Neural cell (in vitro differentiated cells): Measurements from ENCODE around the gene TOR1A.

Experiments used
- CTCF ChIP-seq: fragments of 450-650 bp; IDR thresholded peaks from 2 replicates; pipeline ENCODE4 v1.5.1; 2014; ENCODE audit warnings: antibody characterized with exemption, mild to moderate bottlenecking, moderate library complexity; ENCODE audit not compliant: poor library complexity, severe bottlenecking
- EP300 ChIP-seq: fragments of 450-650 bp; conservative IDR thresholded peaks from 2 replicates; pipeline ENCODE4 v1.6.1; 2014; ENCODE audit warnings: antibody characterized with exemption, mild to moderate bottlenecking, moderate library complexity; ENCODE audit not compliant: poor library complexity, severe bottlenecking
- EZH2 ChIP-seq: fragments of 200-600, 300-800 bp; shearing (Covaris generic), sonication (generic); IDR thresholded peaks from 2 replicates; pipeline ENCODE4 v1.6.1; 2014; ENCODE audit warnings: antibody characterized with exemption, low read length, borderline replicate concordance, mild to moderate bottlenecking; ENCODE audit not compliant: insufficient read depth, poor library complexity, severe bottlenecking
- MXI1 ChIP-seq: fragments of 450-650 bp; conservative IDR thresholded peaks from 2 replicates; pipeline ENCODE4 v1.6.1; 2014; ENCODE audit warnings: antibody characterized with exemption, mild to moderate bottlenecking; ENCODE audit not compliant: poor library complexity, severe bottlenecking
- POLR2AphosphoS5 ChIP-seq: IDR thresholded peaks from 2 replicates; pipeline ENCODE4 v1.6.1; 2012
- RAD21 ChIP-seq: fragments of 450-650 bp; conservative IDR thresholded peaks from 2 replicates; pipeline ENCODE4 v1.6.1; 2014; ENCODE audit warnings: antibody characterized with exemption, mild to moderate bottlenecking, moderate library complexity
- REST ChIP-seq: IDR thresholded peaks from 2 replicates; pipeline ENCODE4 v1.6.1; 2012; ENCODE audit warnings: borderline replicate concordance
- TAF1 ChIP-seq: IDR thresholded peaks from 2 replicates; pipeline ENCODE4 v1.6.1; 2012; ENCODE audit warnings: low read depth

GRCh38 chr9:129867136-129868022 lies 43.4 kb upstream of the TOR1A start:
- TF ChIP-seq CTCF (no peak), EZH2 (no peak), EP300 (no peak), POLR2AphosphoS5 (no peak), TAF1 (no peak), RAD21 (no peak), MXI1 (no peak), REST (no peak)
